ENCODE measurements around the gene CCDC85C. TPM values are rescaled to one million over a fixed set of nuclear protein-coding genes. Genes with fewer than 3 reads are reported as not detected.
A peak's percentile ranks its signal among the peaks of the same experiment; 100 is the strongest.

Gene CCDC85C
- total and polyA plus RNA-seq, 10 of the 15 experiments (the other 5 are each of a cell fraction or from before 2014, with no cell fraction given): 0.03 to 3.6 (median 1.1) TPM

DNA sequence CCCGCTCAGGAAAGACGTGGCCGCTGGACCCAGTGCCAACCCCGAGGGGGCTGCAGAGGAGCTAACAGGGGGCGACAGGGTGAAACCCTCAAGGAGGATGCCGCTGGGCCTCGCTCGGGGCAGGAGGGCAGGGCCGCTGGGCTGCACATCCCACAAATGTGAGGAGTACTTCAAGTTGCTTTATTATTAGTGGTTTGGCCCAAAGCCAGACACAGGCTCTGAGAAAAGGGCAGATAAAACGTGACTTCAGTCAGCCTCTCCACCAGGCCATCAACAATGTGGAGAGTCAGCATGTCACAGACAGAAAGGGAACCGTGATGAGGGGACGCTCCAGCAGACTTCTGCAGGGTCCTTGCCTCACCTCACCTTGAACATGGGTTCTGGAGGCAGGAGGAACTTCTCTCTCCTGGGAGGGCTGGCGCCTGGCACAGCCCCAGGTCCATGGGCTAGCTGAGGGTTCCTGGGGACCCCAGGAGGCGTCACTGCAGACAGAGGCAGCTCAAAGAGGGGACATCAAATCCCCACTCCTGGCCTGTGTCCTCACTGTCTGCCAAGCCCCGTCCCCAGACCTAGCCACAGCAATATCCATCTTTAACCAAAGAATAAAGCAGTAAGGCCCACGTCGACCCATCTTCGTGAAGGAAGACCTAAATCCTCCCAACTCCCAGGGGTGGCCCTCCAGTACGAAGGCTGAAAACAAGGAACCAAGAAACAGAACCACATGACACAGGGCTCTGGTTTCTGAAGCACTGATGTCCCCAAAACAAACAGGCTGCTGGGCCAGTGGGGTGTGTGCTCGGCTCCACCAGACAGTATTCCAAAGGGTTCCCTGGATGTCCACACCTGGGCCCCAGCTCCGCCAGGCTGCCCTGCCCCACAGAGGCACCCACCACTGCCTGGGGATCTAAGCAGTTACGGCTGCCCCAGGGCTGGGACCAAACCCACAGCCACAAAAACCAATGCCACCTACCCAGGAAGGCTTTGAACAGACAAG, 35.1 kb downstream of the CCDC85C start:
- in situ Hi-C loops (cut with MboI) (no loop called here), intact Hi-C loops (cut with micrococcal nuclease; ENCODE audit: unreplicated experiment) (no loop called here)
- CTCF ChIA-PET: no interaction called here
- H3K4me3 ChIP-seq: no peak overlapping the region
- no peaks in the 10 kb centered on the region for H4K20me1 ChIP-seq (ENCODE audit: control insufficient read depth, insufficient read depth)
- no peak overlapping the region for H3K4me2 ChIP-seq (ENCODE audit: control insufficient read depth, insufficient read depth)
- no peak for DNase-seq (ENCODE audit: low read depth, low spot score)
- peak; percentile 61 for ATAC-seq
- TF ChIP-seq IKZF2 (IDR thresholded peaks at IDR 0.05) (peak in 1 of 2 experiments; percentile 14; a peak in 1 of 4 replicates), IKZF1 (conservative IDR thresholded peaks at IDR 0.05) (peak; percentile 22; the same call in 1 of the 2 replicates), BHLHE40 (IDR thresholded peaks at IDR 0.05; ENCODE audit: borderline replicate concordance in 1 of 2, low read depth in 2 of 2, low read length in 1 of 2) (peak; percentile 74 to 88)
- TF ChIP-seq, protein P1, sequence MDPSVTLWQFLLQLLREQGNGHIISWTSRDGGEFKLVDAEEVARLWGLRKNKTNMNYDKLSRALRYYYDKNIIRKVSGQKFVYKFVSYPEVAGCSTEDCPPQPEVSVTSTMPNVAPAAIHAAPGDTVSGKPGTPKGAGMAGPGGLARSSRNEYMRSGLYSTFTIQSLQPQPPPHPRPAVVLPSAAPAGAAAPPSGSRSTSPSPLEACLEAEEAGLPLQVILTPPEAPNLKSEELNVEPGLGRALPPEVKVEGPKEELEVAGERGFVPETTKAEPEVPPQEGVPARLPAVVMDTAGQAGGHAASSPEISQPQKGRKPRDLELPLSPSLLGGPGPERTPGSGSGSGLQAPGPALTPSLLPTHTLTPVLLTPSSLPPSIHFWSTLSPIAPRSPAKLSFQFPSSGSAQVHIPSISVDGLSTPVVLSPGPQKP (IDR thresholded peaks at IDR 0.05; ENCODE audit: low read depth, low read length): no peak
- BruUV-seq (replicated peaks): no TSS peak
- POLR2A ChIA-PET: no interaction called here
- no peak overlapping the region for H3K9ac ChIP-seq (ENCODE audit: control insufficient read depth, insufficient read depth, low read length)
- H3K27ac ChIP-seq (ENCODE audit: control insufficient read depth, insufficient read depth): no peak overlapping the region
- peaks cover 17% of the 10 kb centered on the region for H3K4me1 ChIP-seq (ENCODE audit: control insufficient read depth, insufficient read depth, low read length)
- peak; percentile 13 for FAIRE-seq
- H2AFZ ChIP-seq (ENCODE audit: control insufficient read depth, low read depth, low read length): no peak overlapping the region
- no peaks in the 10 kb centered on the region for H3K79me2 ChIP-seq (ENCODE audit: control insufficient read depth, insufficient read depth, low read length)
- H3K9me3 ChIP-seq (replicated peaks; ENCODE audit: control insufficient read depth, insufficient read depth, low read length): no peaks in the 10 kb centered on the region
- RAD21 ChIA-PET (ENCODE audit: unreplicated experiment): no interaction called here
- H3K27me3 ChIP-seq (replicated peaks in 1 of 2; ENCODE audit: control insufficient read depth in 2 of 2, insufficient read depth in 2 of 2, low read length in 1 of 2): no peaks in the 10 kb centered on the region
- WGBS (ENCODE audit: insufficient coverage, insufficient replicate concordance, low lambda C conversion rate, missing lambda C conversion rate): 35% methylated on average over 22 of the region's 22 CpGs
- SMC1A ChIA-PET (ENCODE audit: uncharacterized antibody, unreplicated experiment): no interaction called here
- no peaks in the 10 kb centered on the region for H3K36me3 ChIP-seq (ENCODE audit: control insufficient read depth in 2 of 2, insufficient read depth in 2 of 2, low read length in 1 of 2)

Data from GM12878 (cell line).